DMS153 (cell line): ENCODE measurements around the gene JOSD2.
"Not testable (repeated sequence)": the region's sequence is repeated elsewhere in the genome, so short reads cannot be mapped to it uniquely, and the experiment has no call there.

Experiments used
- DNase-seq: peaks from one replicate; lab custom pipeline; 2025; lab: John Stamatoyannopoulos, UW

The JOSD2 gene

GRCh38 chr19:50546527-50547221, 35.7 kb upstream of the JOSD2 start:
- no peak for DNase-seq

DNA sequence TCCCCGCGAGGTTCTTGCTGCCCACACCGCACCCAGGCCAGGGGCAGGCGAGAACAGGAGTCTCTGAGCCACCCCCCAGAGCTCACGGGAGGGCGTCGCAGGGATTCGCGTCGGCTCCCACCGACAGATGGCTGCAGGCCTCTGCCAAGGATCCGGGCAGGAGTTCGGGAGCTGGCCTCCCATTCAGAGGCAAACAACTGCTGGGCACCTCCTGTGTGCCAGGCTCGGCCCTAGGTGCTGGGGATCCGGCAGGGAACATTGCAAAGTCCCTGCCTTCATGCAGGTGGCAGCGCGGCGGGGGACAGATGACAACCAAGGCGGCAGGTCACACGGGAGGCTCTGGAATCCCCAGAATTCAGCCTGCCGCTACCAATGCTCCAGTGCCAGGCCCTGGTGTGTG, 32.0 kb upstream of the JOSD2 start:
- DNase-seq = no peak

DNA sequence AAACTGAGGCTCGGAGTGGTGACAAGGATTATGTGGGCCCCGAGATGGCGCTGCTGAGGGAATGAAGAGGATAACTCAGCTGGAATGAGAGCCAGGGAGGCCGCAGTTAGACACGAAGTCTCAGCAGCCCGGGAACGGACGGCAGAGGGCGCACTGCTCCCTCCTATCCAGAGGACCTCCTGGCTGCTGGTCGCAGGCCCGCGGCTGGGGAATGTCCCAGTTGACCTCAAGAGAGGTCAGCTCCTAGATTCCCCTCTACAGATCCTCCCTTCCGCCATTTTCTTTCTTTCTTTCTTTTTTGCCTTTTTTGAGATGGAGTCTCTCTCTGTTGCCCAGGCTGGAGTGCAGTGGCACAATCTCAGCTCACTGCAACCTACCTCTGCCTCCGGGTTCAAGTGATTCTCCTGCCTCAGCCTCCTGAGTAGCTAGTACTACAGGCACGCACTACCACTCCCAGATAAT, 26.8 kb upstream of the JOSD2 start:
- peak; percentile 35 for DNase-seq

GRCh38 chr19:50537306-50537685, 26.3 kb upstream of the JOSD2 start:
- DNase-seq = no peak

DNA sequence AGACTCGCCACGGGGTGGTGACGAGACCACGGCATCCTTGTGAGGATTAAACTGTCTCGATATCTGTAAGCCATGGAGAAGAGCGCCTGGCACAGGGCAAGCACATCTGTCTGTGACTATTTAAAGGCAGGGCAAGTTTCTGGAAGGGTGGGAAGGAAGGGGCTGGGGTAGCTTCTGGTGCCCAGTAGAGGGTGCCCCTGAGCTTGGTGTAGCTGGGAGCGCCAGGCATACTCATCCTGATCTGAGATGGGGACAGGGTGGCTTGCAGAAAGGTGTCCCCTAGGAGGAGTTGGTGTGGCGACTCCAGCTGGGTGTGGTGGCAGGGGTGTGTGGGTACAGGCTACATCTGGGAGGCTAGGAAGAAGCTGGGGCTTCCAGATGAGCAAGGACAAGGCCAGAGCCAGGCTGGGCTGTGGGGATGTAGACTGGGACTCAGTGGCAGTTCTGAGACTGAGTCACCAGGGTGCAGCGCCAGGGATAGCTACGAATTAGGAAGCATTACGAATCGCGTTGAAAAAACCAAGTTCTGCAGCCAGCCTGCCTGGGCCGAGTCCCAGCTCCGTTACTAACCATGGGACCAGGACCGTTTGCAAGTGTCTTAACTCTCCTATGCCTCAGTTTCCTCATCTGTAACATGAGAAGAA, 25.8 kb upstream of the JOSD2 start:
- DNase-seq = no peak

DNA sequence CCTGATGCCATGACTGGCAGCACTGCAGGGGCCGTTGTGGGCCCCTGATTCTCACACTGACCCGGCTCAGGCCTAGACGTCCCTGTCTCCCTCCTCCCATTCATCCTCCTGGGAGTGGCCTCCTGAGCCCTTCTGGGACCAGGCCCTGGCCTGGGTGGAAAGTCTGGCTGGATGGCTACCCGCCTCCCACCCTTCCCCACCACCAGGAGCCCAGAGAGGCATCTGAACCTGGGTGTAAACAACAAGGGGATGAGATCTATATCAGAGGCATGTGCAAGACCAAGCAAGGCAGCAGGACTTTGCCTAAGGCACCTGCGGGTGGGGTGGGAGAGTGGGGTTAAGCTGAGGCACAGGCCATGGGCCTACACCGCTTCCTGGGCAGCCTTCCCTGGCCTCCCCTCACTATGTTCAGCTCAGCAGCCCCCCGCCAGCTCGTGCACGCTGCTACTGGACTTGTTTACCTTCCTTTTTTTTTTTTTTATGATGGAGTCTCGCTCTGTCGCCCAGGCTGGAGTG, 24.7 kb upstream of the JOSD2 start:
- DNase-seq = no peak

- DNase-seq = no peak
Measured at GRCh38 chr19:50534478-50534877, 23.5 kb upstream of the JOSD2 start.

- DNase-seq = no peak
Measured at GRCh38 chr19:50532952-50533351, 22.0 kb upstream of the JOSD2 start.

GRCh38 chr19:50531171-50531612, 20.2 kb upstream of the JOSD2 start:
- no peak for DNase-seq

- not testable (repeated sequence) for DNase-seq
Measured at GRCh38 chr19:50528052-50528451, 17.1 kb upstream of the JOSD2 start.

- no peak for DNase-seq
Measured at GRCh38 chr19:50522881-50523280, 11.9 kb upstream of the JOSD2 start.

GRCh38 chr19:50520822-50521465, 10.0 kb upstream of the JOSD2 start:
- DNase-seq = no peak

- no peak for DNase-seq
Measured at GRCh38 chr19:50519006-50519575, 8.1 kb upstream of the JOSD2 start.

DNA sequence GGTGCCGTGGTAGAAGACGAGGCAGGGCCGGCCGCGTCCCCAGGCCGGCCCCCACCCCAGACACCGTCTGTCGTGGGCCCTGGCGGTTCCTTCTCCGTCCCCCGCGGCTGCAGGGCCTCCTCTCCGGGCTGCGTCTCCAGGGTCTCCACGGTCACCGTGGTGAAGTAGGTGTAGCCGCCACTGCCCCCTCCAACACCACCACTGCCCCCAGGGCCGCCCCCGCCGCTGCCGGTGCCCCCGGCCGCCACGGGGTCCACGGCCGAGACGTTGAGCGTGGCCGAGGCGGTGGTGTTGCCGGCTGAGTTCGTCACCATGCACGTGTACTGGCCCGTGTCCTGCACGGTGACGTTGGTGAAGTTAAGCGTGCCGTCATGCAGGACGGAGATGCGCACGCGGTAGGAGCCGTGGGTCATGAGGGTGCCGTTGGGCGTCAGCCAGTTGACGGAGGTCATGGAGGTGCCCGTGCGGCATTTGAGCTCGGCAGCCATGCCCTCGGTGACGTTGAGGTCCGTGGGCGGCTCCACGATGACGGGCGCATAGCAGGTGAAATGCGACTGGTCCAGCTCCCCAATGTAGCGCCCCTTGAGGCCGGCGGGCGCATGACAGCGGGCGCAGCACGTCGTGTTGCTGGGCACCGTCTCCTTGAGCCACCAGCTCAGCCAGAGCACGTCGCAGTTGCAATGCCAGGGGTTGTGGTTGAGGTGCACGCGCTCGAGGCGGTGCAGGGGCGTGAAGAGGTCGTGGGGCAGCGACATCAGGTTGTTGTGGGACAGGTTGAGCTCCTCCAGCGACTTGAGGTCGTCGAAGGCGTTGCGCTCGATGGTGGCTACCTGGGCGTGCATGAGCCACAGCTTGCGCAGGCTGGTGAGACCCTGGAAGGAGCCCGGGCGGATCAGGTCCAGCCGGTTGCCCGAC, 7.4 kb upstream of the JOSD2 start:
- no peak for DNase-seq

DNA sequence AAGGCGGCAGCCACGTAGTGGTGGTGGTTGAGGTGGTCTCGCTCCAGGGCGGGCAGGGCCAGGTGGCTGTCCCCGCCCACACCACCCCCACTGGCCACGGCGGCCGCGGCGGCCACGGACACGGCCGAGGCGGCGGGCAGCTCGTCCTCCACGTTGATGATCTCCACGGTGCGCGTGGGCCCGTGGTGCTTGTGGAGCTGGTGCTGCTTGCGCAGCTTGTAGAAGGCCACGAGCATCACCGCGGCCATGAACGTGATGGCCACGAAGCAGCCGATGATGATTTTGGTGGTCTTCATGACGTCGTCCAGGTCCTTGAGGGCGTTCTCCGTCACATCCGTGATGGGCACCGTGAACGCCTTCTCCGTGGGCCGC, 6.7 kb upstream of the JOSD2 start:
- no peak for DNase-seq

GRCh38 chr19:50516964-50517703, 6.1 kb upstream of the JOSD2 start:
- DNase-seq = no peak

- DNase-seq = no peak
Measured at GRCh38 chr19:50516456-50516855, 5.5 kb upstream of the JOSD2 start.

DNA sequence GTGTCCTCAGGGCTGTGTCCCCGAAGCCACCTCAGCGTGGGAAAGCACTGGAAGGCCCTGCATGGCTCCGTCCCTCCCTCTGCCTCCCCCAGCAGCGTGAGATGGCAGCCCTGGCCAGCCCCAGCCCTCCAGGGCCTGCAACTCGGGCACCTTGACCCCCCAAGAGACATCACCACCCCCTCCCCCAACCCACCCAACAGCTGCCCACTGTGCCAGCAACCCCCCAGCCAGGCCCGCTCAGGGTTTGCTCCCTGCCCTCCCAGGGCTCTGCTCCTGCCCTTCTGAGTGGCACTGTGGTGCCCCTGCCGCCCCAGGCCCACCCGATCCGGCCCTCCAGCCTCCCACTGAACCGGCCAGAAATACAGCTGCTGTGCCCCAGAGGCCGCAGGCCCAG, 4.2 kb upstream of the JOSD2 start:
- no peak for DNase-seq

DNA sequence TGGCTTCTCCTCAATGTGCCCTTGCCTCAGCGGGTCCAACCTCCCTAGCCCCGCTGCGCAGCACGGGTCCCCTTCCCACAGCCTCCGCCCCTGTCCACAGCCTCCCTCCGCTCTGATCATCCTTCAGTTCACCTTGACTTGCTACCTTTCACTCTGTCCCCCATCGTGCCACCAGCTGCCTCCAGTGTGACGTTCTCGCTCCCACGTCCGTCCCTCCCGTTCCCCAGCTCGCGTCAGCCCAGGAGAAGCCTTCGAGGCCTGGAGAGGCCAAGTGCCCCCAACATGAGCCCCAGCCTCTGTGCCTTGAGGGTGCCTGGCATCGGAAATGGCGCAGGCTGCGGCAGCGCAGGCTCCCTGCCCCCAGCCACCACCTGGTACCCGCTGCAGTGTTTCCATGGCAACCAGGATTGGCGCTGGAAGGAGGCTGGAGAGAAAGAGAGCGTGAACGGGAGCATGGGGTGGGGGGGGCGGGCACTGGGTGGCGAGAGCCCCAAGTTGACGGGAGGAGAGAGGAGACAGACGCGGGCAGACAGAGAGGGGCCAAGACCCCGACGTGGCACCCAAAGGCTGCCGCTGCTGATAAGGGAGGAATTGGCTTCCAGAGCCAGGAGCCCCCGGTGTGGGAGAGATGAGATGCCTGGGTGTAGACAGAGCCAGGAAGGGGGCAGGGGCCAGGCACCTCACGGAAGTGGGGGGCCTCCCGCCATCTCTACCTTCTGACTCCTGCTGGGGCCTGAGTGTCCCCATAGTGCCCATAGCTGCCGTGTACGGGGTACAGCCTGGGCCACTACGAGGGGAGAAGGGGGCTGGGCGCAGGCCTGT, 3.6 kb upstream of the JOSD2 start:
- peak; percentile 5 for DNase-seq

DNA sequence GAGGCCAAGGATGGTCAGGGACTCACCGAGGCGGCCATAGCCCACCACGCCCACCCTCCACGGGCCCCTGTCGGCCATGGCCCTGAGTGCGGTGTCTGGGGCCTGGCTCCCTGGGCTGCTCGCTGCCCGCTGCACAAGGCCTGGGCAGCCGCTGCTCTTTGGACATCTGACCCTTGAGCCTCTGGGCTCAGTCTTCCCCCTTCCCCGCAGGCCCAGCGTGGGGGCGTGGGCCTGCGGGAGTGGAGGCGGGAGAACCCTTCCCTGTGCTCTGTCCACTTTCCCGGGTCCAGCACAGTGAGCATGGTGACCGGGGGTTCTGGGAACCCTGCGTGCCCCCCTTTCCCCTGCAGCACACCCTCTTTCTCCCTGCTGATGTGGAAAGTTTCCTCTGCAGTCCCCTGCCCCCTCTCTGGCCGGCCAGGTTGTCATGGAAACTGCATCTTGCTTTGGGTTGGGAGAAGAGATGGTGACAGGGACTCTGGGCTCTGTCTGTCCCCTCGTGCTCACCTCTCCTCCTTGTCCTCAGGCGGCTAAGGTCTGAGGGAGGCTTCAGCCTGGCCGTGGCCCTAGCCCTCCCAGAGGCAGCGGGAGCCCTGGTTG, 2.9 kb upstream of the JOSD2 start, which contains the start of gene ASPDH:
Gene ASPDH, minus strand, starts transcription at position 168 of the 600 bp plus-strand sequence. Its CDS starts 90 bp downstream, at position 78.
- DNase-seq = no peak
